Stimulated activated CD4-positive, alpha-beta T cell treated with anti-CD3 and anti-CD28 coated beads, Interleukin-1b, Interleukin-23, amount 100 ng/mL, for 4 hours (primary cell): ENCODE measurements around the gene COASY.
"Not testable (repeated sequence)": the region's sequence is repeated elsewhere in the genome, so short reads cannot be mapped to it uniquely, and the experiment has no call there.

ENCODE experiments used
- DNase-seq, 2 donors: peaks; one replicate each; pipeline ENCODE4 v3.0.0-alpha.2; 2020; ENCODE audit warnings: low read depth in 2 of 2

COASY gene

DNA sequence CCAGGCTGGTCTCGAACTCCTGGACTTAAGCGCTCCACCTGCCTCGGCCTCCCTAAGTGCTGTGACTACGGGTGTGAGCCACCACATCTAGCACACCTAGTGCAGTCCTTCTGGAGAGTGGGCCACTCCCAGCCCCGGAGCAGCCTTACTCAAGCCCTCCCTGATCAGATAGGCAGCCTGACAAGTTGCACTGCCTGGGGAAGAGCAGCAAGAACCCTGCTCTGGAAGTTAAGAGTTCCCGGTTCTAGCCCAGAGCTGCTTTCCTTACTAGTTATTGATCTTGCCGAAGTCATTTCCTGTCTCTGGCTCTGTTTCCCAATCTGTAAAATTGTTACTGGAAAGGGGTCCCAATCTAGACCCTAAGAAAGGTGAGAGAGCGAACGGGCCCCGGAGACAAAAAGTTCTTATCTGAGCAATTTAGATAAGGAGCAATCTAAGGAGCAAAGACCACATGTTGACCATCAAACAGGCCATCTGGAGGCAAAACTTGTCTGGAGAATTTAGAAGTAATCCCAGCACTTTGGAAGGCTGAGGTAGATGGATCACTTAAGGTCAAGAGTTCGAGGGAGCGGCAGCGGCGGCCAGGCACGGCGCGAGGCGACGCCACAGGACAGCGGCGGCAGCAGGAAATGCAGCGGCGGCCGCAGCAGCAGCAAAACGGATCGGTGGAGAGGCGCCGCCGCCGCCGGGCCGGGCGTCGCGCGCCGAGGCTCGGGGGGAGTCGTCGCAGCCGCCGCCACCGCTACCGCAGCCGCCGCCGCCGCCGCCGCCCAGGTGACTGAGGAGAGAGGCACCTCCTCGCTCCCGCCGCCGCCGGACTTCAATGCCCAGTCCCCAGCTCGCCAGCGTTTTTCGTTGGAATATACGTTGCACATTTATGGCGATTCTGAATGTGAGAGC lies 30.2 kb upstream of the COASY start:
- peak in 1 of 2 donors; percentile 44 for DNase-seq

DNA sequence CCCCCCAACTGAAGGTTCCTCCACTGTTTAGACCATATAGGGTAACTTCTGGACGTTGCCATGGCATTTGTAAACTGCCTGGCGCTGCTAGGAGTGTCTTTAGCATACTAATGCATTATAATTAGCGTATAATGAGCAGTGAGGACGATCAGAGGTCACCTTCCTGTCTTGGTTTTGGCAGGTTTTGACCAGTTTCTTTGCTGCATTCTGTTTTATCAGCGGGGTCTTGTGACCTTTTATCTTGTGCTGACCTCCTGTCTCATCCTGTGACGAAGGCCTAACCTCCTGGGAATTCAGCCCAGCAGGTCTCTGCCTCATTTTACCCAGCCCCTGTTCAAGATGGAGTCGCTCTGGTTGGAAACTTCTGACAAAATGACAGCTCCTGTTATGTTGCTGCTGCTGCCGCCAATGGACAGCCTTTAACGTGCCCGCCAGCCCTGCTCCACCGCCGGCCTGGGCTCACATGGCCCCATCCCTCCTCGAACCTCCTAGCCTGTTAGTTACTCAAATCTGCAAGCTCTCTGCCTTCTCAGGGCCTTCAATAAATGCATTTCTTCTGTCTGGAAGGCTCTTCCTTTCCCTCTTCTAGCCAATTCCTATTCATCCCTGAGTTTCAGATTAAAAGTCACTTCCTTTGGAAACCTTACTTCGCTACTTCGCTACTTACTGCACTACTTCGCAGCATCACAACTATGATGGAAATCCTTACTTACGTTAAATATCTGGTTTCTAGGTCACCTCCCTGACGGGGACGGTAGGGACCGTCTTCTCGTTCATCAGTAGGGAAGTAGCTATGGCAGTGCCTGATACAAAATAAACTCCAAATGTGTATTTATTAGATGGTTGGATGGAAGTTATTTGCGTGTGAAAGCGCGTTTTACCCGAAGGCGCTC lies 26.5 kb upstream of the COASY start:
- no peak for DNase-seq

DNA sequence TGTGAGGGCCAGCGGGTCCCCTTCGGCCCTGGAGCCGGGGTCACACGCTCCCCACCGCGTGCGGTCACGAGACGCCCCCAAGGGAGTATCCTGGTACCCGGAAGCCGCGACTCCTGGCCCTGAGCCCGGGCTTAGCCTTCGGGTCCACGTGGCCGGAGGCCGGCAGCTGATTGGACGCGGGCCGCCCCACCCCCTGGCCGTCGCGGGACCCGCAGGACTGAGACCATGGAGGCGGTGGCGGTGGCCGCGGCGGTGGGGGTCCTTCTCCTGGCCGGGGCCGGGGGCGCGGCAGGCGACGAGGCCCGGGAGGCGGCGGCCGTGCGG lies 25.9 kb upstream of the COASY start, which contains the start of gene NAGLU:
Gene NAGLU, plus strand, starts transcription at position 194 of the 324 bp plus-strand sequence. Its CDS starts 32 bp downstream, at position 226.
- DNase-seq = peak; percentile 64 to 83

DNA sequence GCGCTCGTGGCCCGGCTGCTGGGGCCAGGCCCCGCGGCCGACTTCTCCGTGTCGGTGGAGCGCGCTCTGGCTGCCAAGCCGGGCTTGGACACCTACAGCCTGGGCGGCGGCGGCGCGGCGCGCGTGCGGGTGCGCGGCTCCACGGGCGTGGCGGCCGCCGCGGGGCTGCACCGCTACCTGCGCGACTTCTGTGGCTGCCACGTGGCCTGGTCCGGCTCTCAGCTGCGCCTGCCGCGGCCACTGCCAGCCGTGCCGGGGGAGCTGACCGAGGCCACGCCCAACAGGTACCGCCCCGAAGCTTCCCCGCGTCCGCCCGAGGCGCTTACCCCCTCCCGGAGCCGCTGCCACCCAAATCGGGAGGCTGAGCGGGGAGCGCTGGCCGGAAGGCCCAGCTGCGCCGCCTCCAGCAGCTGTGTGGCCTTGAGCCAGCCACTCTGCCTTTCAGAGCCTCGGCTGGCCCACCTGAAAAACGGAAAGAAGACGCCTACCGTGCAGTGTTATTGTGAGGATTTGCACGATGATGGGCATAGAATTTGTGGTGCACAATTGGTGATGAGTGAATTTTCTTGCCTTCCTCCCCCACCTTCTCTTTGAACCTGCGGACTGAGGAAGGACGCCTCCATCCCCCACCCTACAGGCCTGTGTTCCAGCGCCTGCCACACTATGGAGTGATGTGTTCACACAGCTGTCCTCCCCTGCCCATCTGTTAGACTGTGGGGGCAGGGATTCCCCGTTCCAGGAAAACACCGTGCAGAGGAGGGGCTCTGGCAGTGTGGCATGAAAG lies 25.4 kb upstream of the COASY start:
- DNase-seq = peak; percentile 52 to 72

DNA sequence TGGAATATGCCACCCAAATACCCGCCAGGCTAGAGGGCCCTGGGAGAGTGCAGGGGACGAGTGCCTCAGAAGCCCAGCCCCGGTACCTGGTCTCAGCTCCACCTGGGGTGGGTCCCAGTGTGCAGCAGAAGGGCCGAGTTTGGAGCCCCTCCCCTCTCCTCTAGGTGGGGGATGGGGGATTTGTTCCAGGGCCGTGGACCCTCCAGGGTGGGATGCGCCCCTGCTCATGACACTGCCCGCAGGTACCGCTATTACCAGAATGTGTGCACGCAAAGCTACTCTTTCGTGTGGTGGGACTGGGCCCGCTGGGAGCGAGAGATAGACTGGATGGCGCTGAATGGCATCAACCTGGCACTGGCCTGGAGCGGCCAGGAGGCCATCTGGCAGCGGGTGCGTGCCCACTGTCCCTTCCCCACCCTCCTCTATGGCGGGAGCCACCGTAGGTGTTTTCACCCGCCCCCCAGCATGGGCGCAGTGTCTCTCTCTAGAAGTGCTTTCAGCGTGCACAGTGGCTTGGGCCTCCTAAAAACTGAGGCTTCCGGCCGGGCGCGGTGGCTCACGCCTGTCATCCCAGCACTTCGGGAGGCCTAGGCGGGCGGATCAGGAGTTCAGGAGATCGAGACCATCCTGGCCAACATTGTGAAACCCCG lies 24.7 kb upstream of the COASY start:
- DNase-seq = no peak

DNA sequence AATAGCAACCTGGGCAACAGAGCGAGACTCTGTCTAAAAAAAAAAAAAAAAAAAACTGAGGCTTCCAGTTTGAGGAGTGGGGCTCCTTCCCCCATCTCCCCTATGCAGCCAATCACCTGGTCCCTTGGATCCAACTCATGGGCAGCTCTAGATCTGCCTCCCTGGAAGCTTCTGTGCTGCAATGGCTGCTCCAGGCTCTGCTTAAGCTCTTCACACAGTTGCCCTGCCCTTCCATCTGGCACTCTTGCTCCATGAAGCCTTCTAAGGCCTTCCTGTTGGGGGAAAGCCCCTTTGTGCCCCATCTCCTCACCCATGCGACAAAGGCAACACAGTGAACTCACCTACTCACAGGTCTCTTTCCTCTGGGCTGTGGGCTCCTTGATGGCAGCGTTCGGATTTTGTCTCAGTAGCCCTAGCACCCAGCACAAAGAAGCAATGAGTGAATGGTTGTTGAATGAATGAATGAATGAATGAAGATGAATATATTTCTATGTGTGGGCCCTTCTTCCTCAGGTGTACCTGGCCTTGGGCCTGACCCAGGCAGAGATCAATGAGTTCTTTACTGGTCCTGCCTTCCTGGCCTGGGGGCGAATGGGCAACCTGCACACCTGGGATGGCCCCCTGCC lies 24.0 kb upstream of the COASY start:
- no peak for DNase-seq

DNA sequence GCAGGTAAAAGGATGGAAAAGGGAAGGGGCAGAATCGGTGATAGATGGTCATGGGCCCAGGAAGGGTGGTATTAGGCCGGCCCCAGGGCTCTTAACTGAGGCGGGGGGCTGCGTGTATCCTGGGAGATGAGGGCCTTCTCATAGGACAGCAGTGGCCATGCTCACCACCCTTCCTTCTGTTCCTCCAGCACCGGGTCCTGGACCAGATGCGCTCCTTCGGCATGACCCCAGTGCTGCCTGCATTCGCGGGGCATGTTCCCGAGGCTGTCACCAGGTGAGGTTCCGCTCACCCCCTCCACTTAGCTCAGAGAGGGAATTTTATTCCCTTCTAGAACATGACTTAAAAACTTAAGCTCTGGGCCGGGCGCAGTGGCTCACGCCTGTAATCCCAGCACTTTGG lies 23.5 kb upstream of the COASY start:
- DNase-seq = no peak

DNA sequence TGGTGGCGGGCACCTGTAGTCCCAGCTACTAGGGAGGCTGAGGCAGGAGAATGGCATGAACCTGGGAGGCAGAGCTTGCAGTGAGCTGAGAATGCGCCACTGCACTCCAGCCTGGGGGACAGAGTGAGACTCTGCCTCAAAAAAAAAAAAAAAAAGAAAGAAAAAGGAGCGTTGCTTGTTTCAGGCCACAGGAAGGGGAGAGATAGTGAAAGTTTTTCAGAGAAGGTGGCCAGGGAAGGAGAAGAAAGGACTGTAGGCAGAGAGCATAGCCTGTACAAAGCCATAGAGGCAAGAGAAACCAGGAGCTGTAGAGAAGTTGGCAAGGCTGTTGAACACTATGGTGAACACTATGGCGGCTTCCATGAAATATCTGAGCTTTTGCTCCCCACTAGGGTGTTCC lies 21.4 kb upstream of the COASY start:
- DNase-seq = not testable (repeated sequence)

DNA sequence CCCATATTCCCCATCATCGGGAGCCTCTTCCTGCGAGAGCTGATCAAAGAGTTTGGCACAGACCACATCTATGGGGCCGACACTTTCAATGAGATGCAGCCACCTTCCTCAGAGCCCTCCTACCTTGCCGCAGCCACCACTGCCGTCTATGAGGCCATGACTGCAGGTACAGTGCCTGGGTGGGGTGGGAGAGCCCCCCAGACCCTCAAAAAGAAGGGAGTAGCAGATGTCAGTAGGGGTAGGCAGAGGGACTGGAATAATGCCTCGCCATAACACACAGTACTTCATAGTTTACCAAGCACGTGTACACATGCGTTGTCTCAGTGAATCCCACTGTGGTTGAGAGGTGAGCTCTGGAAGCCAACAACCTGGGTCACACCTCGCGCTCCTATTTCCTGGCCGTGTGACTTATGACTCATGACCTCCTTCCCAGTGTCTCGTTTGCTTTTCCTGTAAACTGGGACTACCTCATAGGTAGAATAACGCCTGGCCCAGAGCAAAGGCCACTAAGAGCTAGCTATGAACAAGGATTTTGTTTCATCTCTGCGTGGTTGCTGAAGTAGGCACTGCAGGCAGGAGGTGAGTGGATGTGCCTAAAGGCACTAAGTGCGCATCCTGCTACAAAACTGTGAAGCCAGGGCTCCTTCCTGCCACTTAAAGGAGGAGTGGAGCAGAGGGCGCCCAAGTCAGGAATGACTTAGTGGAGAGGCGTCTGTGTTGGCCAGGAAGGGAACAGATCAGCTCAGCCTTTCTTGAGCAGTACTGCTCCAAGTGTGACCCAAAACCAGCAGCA lies 20.7 kb upstream of the COASY start:
- no peak for DNase-seq

DNA sequence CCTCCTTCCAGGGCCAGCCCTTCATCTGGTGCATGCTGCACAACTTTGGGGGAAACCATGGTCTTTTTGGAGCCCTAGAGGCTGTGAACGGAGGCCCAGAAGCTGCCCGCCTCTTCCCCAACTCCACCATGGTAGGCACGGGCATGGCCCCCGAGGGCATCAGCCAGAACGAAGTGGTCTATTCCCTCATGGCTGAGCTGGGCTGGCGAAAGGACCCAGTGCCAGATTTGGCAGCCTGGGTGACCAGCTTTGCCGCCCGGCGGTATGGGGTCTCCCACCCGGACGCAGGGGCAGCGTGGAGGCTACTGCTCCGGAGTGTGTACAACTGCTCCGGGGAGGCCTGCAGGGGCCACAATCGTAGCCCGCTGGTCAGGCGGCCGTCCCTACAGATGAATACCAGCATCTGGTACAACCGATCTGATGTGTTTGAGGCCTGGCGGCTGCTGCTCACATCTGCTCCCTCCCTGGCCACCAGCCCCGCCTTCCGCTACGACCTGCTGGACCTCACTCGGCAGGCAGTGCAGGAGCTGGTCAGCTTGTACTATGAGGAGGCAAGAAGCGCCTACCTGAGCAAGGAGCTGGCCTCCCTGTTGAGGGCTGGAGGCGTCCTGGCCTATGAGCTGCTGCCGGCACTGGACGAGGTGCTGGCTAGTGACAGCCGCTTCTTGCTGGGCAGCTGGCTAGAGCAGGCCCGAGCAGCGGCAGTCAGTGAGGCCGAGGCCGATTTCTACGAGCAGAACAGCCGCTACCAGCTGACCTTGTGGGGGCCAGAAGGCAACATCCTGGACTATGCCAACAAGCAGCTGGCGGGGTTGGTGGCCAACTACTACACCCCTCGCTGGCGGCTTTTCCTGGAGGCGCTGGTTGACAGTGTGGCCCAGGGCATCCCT lies 18.5 kb upstream of the COASY start:
- no peak for DNase-seq

DNA sequence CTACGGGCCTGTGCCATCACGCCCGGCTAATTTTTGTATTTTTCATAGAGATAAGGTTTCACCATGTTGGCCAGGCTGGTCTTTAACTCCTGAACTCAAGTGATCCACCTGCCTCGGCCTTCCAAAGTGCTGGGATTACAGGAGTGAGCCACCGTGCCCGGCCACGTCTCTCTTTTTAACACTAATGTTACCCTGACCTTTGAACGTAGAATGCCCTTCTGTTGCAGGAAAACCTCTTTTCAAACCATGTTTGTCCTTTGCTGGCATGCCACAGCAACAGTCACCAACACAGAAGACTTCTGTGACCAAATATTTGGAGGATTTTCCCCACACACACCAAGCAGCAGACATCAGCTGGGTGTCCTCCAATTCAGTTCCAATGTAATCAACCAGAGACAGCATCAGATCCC lies 17.1 kb upstream of the COASY start:
- DNase-seq = no peak

DNA sequence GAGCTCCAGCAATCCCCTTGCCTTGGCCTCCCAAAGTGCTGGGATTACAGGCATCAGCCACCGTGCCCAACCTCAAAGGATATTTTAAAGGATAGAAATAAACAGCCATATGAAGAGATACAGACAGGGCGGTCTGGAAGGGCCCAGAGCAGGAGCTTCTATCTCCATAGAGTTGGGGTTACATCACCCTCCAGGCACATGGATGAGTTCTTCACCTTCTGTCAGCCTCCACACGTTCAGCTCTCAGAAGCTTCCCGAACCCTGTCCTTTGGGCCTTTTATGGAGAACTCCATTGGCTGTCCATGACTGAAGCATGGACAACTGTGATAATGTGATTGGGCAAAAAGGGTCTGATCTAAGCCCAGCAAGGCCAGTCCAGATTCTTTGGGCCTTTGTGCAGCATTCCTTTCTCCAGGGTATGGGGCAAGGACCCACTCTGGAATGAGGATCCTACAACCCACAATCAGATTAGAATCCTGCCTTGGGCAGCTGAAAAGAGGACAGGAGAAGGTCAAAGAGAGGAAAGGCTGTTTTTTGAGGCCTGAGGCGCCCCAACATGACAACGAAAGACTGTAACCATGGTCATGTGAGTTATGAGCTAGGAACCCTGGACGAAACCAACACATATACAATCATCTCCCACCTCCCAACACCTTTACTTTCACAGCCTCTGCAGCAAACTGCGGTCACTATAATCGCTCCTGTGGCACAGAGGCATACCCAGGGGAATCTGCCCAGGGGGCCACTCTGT lies 16.0 kb upstream of the COASY start:
- DNase-seq = not testable (repeated sequence)

DNA sequence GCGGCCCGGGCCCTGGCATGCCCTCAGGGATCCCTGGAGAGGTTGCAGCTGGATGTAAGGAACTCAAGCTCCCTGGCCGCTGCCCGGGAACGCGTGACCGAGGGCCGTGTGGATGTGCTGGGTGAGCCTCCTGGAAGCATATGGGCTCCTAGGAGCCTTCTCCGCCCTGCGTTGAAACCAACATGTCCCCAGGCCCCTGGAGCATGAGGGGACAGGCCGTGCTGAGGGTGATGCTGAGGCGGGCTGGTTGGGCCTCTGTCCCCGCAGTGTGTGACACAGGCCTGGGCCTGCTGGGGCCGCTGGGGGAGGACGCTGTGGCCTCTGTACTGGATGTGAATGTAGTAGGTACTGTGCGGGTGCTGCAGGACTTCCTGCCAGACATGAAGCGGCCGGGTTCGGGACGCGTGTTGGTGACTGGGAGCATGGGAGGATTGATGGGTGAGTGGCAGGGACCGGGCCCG lies 14.9 kb upstream of the COASY start:
- no peak for DNase-seq

DNA sequence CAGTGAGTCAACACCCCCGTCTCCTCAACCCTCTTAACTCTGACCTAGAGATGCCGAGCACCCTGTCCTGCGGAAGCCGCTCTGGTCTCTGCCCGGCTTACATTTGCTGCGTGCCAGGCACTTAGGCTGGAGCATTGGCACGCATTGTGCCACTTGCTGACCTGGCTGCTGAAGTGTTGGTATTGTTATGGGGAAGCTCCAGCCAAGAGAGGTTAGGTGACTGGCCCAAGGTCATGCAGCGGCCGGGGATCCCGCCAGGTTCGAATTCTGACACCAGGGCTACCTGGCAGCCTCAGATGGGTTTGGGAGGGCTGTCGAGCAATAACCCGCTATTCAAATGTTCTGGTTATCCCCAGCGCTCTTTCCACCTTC lies 14.3 kb upstream of the COASY start:
- DNase-seq = no peak

DNA sequence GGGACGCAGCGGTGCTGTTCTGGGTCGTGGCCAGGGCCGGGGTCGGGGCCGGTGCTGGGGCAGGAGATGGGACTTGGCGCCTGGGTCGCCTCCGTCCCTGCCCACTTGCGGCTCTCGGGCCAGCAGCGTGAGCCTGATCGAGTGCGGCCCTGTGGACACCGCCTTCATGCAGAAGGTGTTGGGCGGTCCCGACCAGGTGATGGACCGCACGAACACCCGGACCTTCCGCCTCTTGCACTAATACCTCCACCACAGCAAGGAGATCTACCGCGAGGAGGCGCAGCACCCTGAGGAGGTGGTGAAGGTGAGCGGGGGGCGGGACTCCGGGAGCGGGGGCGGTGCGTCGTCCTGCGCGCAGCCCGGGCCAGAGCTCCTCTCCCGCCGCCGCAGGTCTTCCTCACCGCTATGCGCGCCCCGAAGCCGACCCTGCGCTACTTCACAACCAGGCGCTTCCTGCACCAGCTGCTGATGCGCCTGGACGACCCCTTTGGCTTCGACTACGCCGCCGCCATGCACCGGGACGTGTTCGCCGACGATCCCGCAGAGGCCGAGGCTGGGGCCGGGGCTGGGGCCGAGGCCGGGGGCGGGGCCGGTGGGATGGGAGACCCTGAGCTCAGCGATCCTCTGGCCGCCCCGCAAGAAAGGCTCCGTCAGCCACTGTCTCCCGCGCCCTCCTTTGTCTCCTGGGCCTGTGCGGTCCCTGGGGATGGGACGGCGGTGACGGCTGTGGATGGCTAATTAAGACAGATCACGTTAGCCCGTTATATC lies 13.7 kb upstream of the COASY start:
- DNase-seq = peak; percentile 75 to 76

DNA sequence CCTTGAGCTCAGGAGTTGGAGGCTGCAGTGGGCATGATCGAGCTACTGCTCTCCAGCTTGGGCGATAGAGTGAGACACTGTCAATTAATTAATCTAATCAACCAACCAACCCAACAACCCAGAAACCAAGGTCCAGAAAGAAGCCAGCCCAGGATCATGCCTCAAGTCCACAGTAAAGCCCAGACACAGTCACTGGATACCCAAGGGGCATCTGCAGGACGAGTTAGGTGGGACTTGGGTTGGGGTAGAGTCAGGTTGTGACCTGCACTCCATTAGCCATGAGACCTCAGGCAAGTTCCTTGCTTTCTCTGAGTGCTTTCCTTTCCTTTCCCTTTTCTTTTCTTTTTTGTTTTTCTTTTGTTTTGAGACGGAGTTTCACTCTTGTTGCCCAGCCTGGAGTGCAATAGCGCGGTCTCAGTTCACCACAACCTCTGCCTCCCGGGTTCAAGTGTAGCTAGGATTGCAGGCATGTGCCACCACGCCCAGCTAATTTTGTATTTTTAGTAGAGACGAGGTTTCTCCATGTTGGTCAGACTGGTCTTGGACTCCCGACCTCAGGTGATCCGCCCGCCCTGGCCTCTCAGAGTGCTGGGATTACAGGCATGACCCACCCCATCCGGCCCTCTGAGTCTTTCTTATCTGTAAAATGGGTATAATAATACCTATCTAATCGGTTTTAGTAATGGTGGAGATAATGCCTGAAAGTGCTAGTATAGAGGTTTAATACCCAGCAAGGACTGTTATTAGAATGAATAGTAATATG lies 12.8 kb upstream of the COASY start:
- no peak for DNase-seq

DNA sequence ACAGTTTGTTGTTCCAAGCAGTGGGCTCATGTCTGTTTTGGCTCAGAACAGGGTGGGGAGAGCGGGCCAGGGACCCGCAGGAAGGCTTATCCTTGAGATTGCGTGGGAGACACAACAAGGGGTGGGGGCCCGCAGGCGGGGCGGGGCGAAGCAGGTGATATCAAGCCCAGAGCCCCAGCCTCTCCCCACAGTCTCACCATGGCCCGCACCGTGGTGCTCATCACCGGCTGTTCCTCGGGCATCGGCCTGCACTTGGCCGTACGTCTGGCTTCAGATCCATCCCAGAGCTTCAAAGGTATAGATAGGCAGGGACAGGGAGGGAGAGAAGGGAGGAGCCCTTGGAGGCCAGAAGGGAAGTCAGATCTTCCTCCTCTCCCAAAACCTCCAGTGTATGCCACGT lies 9.2 kb upstream of the COASY start, which contains the start of gene HSD17B1:
Gene HSD17B1, plus strand, starts transcription at position 188 of the 400 bp plus-strand sequence. Its CDS starts 11 bp downstream, at position 199.
- DNase-seq = not testable (repeated sequence)
